Measurements from ENCODE around the gene EFCAB7. TPM values are rescaled to one million over a fixed set of nuclear protein-coding genes. Genes with fewer than 3 reads are reported as not detected.
"Not testable (repeated sequence)": the region's sequence is repeated elsewhere in the genome, so short reads cannot be mapped to it uniquely, and the experiment has no call there.

Gene EFCAB7
- total RNA-seq, 1 donor, result 6.0 TPM

DNA sequence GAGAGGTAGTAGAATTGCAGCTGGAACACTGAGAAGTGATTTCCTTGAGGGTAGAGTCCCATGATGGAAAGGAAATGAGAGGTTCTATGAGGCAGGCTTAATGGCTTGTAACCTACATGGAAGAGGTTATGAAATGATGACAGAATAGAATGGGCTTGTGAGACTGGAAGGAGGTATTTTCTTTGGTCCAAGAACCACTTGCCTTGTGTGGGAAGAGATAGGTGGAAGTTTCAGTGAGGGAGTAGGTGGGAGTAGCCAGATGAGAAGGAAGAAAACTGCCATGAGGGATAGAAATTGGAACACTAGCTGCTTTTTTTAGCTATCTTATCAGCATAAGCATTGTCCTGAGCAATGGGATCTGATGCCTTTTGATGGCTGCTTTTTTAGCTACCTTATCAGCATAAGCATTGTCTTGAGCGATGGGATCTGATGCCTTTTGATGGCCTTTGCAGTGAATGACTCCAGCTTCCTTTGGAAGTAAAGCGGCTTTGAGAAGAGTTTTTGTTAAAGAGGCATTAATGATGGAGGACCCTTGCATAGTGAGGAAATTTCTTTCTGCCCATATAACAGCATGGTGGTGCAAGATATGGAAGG, 51.0 kb downstream of the EFCAB7 start:
- not testable (repeated sequence) for H3K4me3 ChIP-seq (ENCODE audit: low read length); H3K9me3 ChIP-seq (ENCODE audit: low read depth, low read length); H3K4me1 ChIP-seq (ENCODE audit: insufficient read depth, low read length); H3K27me3 ChIP-seq (ENCODE audit: insufficient read depth, low read length)

DNA sequence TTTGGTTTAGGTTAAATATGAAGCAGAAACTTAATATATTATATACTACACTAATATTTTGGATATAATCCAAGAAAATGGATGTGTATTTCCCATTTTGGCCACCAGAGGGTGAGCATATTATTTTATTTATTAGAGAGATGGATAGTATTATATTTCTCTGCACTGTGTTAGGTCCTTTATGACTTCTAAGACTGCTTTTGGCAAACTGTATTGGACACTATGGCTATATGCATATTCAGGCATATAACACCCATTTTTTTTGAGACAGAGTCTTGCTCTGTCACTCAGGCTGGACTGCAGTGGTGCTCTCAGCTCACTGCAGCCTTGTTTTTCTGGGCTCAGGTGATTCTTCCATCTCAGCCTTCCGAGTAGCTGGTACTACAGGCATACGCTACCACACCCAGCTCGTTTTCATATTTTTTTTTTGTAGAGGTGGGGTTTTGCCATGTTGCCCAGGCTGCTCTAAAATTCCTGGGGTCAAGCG, 52.1 kb downstream of the EFCAB7 start:
- Histone ChIP-seq H3K9me3 (ENCODE audit: low read depth, low read length) (peaks cover under 1% of the 10 kb centered on the region), H3K4me3 (ENCODE audit: low read length) (no peak overlapping the region)

DNA sequence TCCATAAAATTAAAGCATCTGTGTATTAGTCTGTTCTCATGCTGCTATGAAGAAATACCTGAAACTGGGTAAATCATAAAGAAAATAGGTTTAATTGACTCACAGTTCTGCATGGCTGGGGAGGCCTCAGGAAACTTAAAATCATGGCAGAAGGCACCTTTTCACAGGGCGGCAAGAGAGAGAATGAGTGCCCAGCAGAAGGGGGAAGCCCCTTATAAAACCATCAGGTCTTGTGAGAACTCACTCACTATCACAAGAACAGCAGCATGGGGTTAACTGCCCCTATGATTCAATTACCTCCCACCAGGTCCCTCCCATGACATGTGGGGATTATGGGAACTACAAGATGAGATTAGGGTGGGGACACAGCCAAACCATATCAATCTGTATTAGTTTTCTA, 63.0 kb downstream of the EFCAB7 start:
- H3K27me3 ChIP-seq (ENCODE audit: insufficient read depth, low read length); H3K4me3 ChIP-seq (ENCODE audit: low read length); H3K9me3 ChIP-seq (ENCODE audit: low read depth, low read length); H3K4me1 ChIP-seq (ENCODE audit: insufficient read depth, low read length): not testable (repeated sequence)

More for the DNA sequence above, 52.1 kb downstream of the EFCAB7 start:
- Histone ChIP-seq H3K4me1 (ENCODE audit: insufficient read depth, low read length) (no peaks in the 10 kb centered on the region), H3K27me3 (ENCODE audit: insufficient read depth, low read length) (no peaks in the 10 kb centered on the region)

GRCh38 chr1:63590166-63590560, 66.8 kb downstream of the EFCAB7 start:
- H3K27me3 ChIP-seq (ENCODE audit: insufficient read depth, low read length), result no peaks in the 10 kb centered on the region
- H3K4me3 ChIP-seq (ENCODE audit: low read length), result no peak overlapping the region
- no peaks in the 10 kb centered on the region for H3K9me3 ChIP-seq (ENCODE audit: low read depth, low read length)
- H3K4me1 ChIP-seq (ENCODE audit: insufficient read depth, low read length), result peaks cover 18% of the 10 kb centered on the region

- Histone ChIP-seq H3K4me3 (ENCODE audit: low read length) (peak overlapping the region; percentile 82), H3K4me1 (ENCODE audit: insufficient read depth, low read length) (peaks cover 18% of the 10 kb centered on the region)
These were observed 69.4 kb downstream of the EFCAB7 start for GRCh38 chr1:63592536-63593302.

DNA sequence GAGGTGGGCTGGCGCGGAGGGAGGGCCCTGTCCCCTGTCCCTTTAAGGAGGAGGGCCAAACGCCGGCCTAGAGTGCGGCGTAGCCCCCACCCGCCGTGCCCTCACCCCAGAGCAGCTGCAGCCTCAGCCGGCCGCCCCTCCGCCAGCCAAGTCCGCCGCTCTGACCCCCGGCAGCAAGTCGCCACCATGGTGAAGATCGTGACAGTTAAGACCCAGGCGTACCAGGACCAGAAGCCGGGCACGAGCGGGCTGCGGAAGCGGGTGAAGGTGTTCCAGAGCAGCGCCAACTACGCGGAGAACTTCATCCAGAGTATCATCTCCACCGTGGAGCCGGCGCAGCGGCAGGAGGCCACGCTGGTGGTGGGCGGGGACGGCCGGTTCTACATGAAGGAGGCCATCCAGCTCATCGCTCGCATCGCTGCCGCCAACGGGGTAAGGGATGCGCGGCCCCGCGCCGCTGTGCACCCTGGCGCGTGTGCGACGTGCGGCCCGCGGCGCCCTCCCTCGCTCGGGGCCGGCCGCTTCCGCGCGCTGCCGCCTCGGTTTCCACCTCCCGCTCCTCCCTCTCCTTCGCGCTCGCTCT, 70.1 kb downstream of the EFCAB7 start, which contains the start of gene PGM1:
PGM1 (plus strand) TSS at position 109 of the 583 bp plus-strand sequence; CDS start at position 187, 78 bp downstream.
- Histone ChIP-seq H3K27me3 (ENCODE audit: insufficient read depth, low read length) (no peaks in the 10 kb centered on the region), H3K4me3 (ENCODE audit: low read length) (peak within 1 kb of the TSS; percentile 82), H3K9me3 (ENCODE audit: low read depth, low read length) (no peaks in the 10 kb centered on the region), H3K4me1 (ENCODE audit: insufficient read depth, low read length) (peaks cover 18% of the 10 kb centered on the region)

More at GRCh38 chr1:63592536-63593302, 69.4 kb downstream of the EFCAB7 start:
- H3K9me3 ChIP-seq (ENCODE audit: low read depth, low read length), result no peaks in the 10 kb centered on the region
- H3K27me3 ChIP-seq (ENCODE audit: insufficient read depth, low read length), result no peaks in the 10 kb centered on the region

DNA sequence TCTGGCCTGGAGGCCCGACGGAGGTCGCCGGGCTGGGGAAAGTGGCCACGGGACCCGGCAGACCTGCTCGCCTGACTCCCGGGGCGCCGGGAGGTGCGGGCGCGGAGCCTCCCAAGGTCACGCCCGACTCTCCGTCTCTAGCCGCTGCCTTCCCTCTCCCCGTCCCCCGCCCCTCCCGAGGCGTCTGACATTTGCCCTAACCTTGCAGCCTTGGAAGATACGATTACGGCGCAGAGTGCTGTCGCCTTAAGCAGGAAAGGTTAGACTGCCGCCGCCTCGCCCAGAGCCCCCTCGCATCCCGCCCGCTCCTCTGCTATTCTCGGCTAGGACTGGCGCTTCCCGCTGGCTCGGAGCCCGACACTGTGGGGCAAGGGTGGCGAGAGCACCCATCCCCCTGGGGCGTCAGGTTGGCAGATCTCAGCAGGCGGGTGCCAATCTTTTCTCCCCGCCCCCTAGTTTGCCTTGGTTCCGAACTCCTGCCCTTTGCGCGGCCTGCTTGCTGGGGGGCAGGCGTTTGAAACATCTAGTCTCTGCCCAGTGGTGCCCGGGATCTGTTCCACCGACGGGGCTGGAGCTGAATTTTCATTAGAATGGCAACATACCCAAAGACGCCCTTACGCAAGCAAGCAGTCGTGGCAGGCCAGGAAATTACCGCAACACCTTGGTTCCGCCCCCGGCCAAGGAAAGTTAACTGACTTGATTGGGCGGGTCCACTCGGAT, 70.7 kb downstream of the EFCAB7 start:
- H3K9me3 ChIP-seq (ENCODE audit: low read depth, low read length), result no peaks in the 10 kb centered on the region
- H3K27me3 ChIP-seq (ENCODE audit: insufficient read depth, low read length), result no peaks in the 10 kb centered on the region
- H3K4me3 ChIP-seq (ENCODE audit: low read length), result peak overlapping the region; percentile 82
- H3K4me1 ChIP-seq (ENCODE audit: insufficient read depth, low read length), result peaks cover 18% of the 10 kb centered on the region

DNA sequence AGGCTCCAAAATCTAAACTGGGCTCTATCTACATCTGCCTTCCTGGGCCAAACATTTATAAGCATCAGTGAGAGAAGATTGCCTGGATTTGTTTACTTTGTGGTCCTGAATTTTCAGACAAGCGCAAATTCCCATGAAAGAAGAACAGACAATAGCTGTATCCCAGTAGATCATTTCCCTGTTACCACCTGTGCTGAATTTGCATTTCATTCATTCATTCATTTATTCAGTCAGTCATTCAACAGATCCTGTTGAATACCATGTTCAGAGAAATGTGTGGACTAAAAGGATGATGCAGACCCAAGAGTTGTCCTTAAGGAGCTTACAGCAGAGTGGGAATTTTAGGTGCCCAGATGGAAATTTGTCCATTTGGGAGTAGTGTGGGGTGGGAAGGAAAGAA, 72.1 kb downstream of the EFCAB7 start:
- Histone ChIP-seq H3K27me3 (ENCODE audit: insufficient read depth, low read length) (no peaks in the 10 kb centered on the region), H3K4me3 (ENCODE audit: low read length) (no peak overlapping the region), H3K9me3 (ENCODE audit: low read depth, low read length) (no peaks in the 10 kb centered on the region), H3K4me1 (ENCODE audit: insufficient read depth, low read length) (peaks cover 18% of the 10 kb centered on the region)

DNA sequence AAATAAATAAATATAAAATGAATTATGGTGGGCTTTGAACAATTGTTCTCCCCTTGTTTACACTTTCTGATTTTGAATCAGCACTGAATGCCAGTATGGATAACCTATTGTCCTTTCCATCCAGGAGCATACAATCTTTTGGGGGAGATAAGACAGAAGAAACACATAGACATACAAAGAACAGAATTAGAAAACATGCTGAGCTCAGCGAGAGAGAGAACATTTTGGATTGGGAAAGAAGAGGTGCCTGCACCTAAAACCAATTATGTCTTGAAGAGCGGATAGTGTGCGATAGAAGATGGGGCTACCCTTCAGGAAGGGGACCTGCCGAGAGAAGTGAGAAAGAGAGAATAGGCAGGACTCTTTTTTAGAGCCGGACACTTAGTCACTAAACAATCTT, 76.5 kb downstream of the EFCAB7 start:
- no peaks in the 10 kb centered on the region for H3K4me1 ChIP-seq (ENCODE audit: insufficient read depth, low read length)
- no peaks in the 10 kb centered on the region for H3K27me3 ChIP-seq (ENCODE audit: insufficient read depth, low read length)
- no peak overlapping the region for H3K4me3 ChIP-seq (ENCODE audit: low read length)
- no peaks in the 10 kb centered on the region for H3K9me3 ChIP-seq (ENCODE audit: low read depth, low read length)

GRCh38 chr1:63600248-63600647, 76.9 kb downstream of the EFCAB7 start:
- no peaks in the 10 kb centered on the region for H3K4me1 ChIP-seq (ENCODE audit: insufficient read depth, low read length)

DNA sequence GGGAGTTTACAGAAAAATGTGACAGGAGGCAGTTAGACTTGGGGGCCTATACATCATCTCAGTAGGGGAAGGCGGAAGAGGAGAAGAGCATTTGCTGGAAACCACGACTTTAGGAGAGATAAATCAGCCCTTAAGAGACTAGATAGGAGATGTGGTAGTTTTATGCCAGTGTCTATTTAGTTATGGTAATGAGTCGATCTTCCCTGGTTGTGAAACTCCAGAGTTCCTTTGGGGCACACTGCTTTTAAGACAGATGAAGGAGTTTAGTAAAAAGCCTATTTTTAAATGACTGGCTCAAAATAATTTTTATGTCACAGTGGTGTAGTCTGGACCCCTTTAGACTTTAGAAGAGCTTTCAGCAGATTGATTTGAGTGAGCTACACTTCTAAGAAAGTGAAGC, 77.7 kb downstream of the EFCAB7 start:
- no peak overlapping the region for H3K4me3 ChIP-seq (ENCODE audit: low read length)
- no peaks in the 10 kb centered on the region for H3K9me3 ChIP-seq (ENCODE audit: low read depth, low read length)
- H3K27me3 ChIP-seq (ENCODE audit: insufficient read depth, low read length), result no peaks in the 10 kb centered on the region

More at GRCh38 chr1:63600248-63600647, 76.9 kb downstream of the EFCAB7 start:
- no peaks in the 10 kb centered on the region for H3K27me3 ChIP-seq (ENCODE audit: insufficient read depth, low read length)
- no peak overlapping the region for H3K4me3 ChIP-seq (ENCODE audit: low read length)
- no peaks in the 10 kb centered on the region for H3K9me3 ChIP-seq (ENCODE audit: low read depth, low read length)

GRCh38 chr1:63601463-63601862, 78.1 kb downstream of the EFCAB7 start:
- Histone ChIP-seq H3K4me1 (ENCODE audit: insufficient read depth, low read length) (no peaks in the 10 kb centered on the region), H3K4me3 (ENCODE audit: low read length) (no peak overlapping the region), H3K27me3 (ENCODE audit: insufficient read depth, low read length) (no peaks in the 10 kb centered on the region), H3K9me3 (ENCODE audit: low read depth, low read length) (no peaks in the 10 kb centered on the region)

More for the DNA sequence above, 77.7 kb downstream of the EFCAB7 start:
- H3K4me1 ChIP-seq (ENCODE audit: insufficient read depth, low read length), result no peaks in the 10 kb centered on the region

DNA sequence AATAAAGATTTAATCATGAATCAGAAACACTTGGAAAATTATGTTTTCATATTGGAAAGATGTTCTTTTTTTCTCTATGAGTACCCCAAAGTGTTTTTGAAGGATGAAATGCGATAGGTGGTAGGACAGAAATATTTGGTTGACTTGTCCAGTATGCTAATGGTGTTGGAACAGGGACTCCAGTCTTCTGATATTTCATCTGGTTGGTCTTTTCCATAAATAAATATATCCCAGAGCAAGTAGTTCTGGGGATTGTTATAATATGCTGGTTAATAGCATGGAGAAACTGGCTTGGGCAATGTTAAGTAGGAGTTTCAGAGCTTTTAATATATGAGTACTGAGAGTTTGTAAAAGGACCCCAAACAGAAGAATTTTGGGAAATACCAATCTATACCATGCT, 78.6 kb downstream of the EFCAB7 start:
- H3K27me3 ChIP-seq (ENCODE audit: insufficient read depth, low read length), result no peaks in the 10 kb centered on the region
- H3K4me3 ChIP-seq (ENCODE audit: low read length), result no peak overlapping the region
- no peaks in the 10 kb centered on the region for H3K4me1 ChIP-seq (ENCODE audit: insufficient read depth, low read length)
- no peaks in the 10 kb centered on the region for H3K9me3 ChIP-seq (ENCODE audit: low read depth, low read length)

DNA sequence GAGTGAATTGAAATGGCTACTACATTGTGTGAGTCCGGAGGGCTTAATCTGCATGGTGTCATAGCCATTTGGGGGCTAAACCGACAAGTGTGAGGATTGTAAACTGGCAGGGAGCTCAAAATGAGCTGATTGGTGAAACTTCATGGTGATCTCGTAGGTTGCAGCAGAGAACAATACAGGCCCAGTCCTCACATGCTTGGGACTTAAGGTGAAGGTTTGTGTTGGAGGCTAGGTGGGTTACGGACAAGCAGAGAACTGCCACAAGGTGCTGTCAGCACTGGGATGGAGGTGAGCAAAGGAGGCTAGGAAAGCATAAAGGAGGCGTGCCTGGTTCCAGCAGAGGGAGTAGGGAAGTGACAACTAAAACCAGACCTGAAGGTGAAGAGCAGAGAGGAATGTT, 79.3 kb downstream of the EFCAB7 start:
- Histone ChIP-seq H3K27me3 (ENCODE audit: insufficient read depth, low read length) (no peaks in the 10 kb centered on the region), H3K4me3 (ENCODE audit: low read length) (no peak overlapping the region), H3K4me1 (ENCODE audit: insufficient read depth, low read length) (no peaks in the 10 kb centered on the region)

DNA sequence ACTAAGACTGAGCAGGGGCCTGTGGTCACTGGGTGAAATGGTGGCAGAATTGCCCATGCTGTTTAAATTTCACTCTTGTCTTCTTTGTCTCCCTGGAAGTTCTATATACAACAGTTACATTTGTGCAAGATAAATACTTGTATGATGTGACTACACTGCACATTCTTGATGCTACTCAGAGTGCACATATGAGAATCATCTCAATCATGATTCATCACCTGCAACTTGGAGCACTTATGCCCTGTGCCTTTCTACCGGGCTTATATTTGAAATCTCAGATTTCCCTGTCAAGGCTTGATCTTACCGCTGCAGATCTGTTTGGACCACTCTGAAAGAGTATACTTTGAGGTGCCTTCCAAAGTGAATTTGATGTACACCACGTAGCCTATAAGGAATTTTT, 80.5 kb downstream of the EFCAB7 start:
- H3K27me3 ChIP-seq (ENCODE audit: insufficient read depth, low read length), result no peaks in the 10 kb centered on the region
- no peaks in the 10 kb centered on the region for H3K4me1 ChIP-seq (ENCODE audit: insufficient read depth, low read length)
- H3K4me3 ChIP-seq (ENCODE audit: low read length), result no peak overlapping the region
- H3K9me3 ChIP-seq (ENCODE audit: low read depth, low read length), result no peaks in the 10 kb centered on the region

More for the DNA sequence above, 79.3 kb downstream of the EFCAB7 start:
- H3K9me3 ChIP-seq (ENCODE audit: low read depth, low read length), result no peaks in the 10 kb centered on the region
